Measurements from ENCODE around the gene ANKAR. TPM values are rescaled to one million over a fixed set of nuclear protein-coding genes. Genes with fewer than 3 reads are reported as not detected.
"Not testable (repeated sequence)": the region's sequence is repeated elsewhere in the genome, so short reads cannot be mapped to it uniquely, and the experiment has no call there.

Gene ANKAR
- total RNA-seq, 1 experiment from 2014 or later: 3.5 TPM

GRCh38 chr2:189683348-189683747 is 8.9 kb downstream of the ANKAR start:
- Histone ChIP-seq H3K27ac (ENCODE audit: low read length) (no peak overlapping the region), H3K4me2 (ENCODE audit: low read length) (no peak overlapping the region), H3K27me3 (ENCODE audit: low read length) (no peaks in the 10 kb centered on the region), H3K4me1 (ENCODE audit: insufficient read depth, low read length) (peaks cover 11% of the 10 kb centered on the region; the same call in 1 of the 2 replicates), H3K79me2 (ENCODE audit: low read length) (no peaks in the 10 kb centered on the region), H3K36me3 (ENCODE audit: low read depth, low read length) (no peaks in the 10 kb centered on the region), H3K9me2 (replicated peaks; ENCODE audit: low read length) (no peaks in the 10 kb centered on the region), H3K4me3 (ENCODE audit: low read length) (no peak overlapping the region), H3K9me3 (ENCODE audit: low read length) (no peaks in the 10 kb centered on the region), H3K9ac (ENCODE audit: low read length) (no peak overlapping the region), H3F3A (ENCODE audit: low read length, unreplicated experiment) (no peaks in the 10 kb centered on the region), H2AFZ (ENCODE audit: low read length) (no peak overlapping the region), H4K20me1 (ENCODE audit: low read length) (no peaks in the 10 kb centered on the region)
- BruUV-seq (replicated peaks): no TSS peak
- DNase-seq: peak; percentile 45
- ATAC-seq: peak; percentile 48
- intact Hi-C loops (cut with micrococcal nuclease): no loop called here
- ChIA-PET POLR2A (ENCODE audit: unreplicated experiment) (no interaction called here), CTCF (no interaction called here)
- TF ChIP-seq EZH2phosphoT487 (IDR thresholded peaks at IDR 0.05; ENCODE audit: borderline replicate concordance, low read length) (no peak), EZH2 (IDR thresholded peaks at IDR 0.05; ENCODE audit: low read length, unreplicated experiment) (no peak)
- TF ChIP-seq, protein P1, sequence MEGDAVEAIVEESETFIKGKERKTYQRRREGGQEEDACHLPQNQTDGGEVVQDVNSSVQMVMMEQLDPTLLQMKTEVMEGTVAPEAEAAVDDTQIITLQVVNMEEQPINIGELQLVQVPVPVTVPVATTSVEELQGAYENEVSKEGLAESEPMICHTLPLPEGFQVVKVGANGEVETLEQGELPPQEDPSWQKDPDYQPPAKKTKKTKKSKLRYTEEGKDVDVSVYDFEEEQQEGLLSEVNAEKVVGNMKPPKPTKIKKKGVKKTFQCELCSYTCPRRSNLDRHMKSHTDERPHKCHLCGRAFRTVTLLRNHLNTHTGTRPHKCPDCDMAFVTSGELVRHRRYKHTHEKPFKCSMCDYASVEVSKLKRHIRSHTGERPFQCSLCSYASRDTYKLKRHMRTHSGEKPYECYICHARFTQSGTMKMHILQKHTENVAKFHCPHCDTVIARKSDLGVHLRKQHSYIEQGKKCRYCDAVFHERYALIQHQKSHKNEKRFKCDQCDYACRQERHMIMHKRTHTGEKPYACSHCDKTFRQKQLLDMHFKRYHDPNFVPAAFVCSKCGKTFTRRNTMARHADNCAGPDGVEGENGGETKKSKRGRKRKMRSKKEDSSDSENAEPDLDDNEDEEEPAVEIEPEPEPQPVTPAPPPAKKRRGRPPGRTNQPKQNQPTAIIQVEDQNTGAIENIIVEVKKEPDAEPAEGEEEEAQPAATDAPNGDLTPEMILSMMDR (conservative IDR thresholded peaks at IDR 0.05; ENCODE audit: low read depth, low read length): no peak

- peak; percentile 68 for ATAC-seq
- ChIA-PET CTCF (interaction anchor here (0.7 kb wide), 1 partner anchor 1161 kb away, joined by 3 read pairs; no protein-coding TSS in a partner anchor), POLR2A (ENCODE audit: unreplicated experiment) (interaction anchor here (0.5 kb wide), 1 partner anchor 9 kb away, joined by 3 read pairs; no protein-coding TSS in a partner anchor)
- BruUV-seq (replicated peaks): no TSS peak
- peaks cover 11% of the 10 kb centered on the region; the same call in 1 of the 2 replicates for H3K4me1 ChIP-seq (ENCODE audit: insufficient read depth, low read length)
- no peaks in the 10 kb centered on the region for H3K9me3 ChIP-seq (ENCODE audit: low read length)
- no peak overlapping the region for H3K4me3 ChIP-seq (ENCODE audit: low read length)
- H3K4me2 ChIP-seq (ENCODE audit: low read length): no peak overlapping the region
- DNase-seq: no peak
- H3K36me3 ChIP-seq (ENCODE audit: low read depth, low read length): no peaks in the 10 kb centered on the region
- no peak overlapping the region for H3K27ac ChIP-seq (ENCODE audit: low read length)
- H3K9ac ChIP-seq (ENCODE audit: low read length): no peak overlapping the region
- intact Hi-C loops (cut with micrococcal nuclease): no loop called here
- no peaks in the 10 kb centered on the region for H4K20me1 ChIP-seq (ENCODE audit: low read length)
- H3K9me2 ChIP-seq (replicated peaks; ENCODE audit: low read length): no peaks in the 10 kb centered on the region
- H2AFZ ChIP-seq (ENCODE audit: low read length): no peak overlapping the region
- H3K27me3 ChIP-seq (ENCODE audit: low read length): no peaks in the 10 kb centered on the region
- no peaks in the 10 kb centered on the region for H3F3A ChIP-seq (ENCODE audit: low read length, unreplicated experiment)
- TF ChIP-seq, protein P1 (conservative IDR thresholded peaks at IDR 0.05; ENCODE audit: low read depth, low read length): no peak
- no peak for TF ChIP-seq EZH2 (IDR thresholded peaks at IDR 0.05; ENCODE audit: low read length, unreplicated experiment)
- TF ChIP-seq EZH2phosphoT487 (IDR thresholded peaks at IDR 0.05; ENCODE audit: borderline replicate concordance, low read length): no peak
- H3K79me2 ChIP-seq (ENCODE audit: low read length): no peaks in the 10 kb centered on the region
These were observed 10.3 kb downstream of the ANKAR start for GRCh38 chr2:189684811-189685210.

GRCh38 chr2:189685540-189686229 is 11.2 kb downstream of the ANKAR start:
- Histone ChIP-seq H3K4me2 (ENCODE audit: low read length) (no peak overlapping the region), H2AFZ (ENCODE audit: low read length) (no peak overlapping the region), H3K9ac (ENCODE audit: low read length) (no peak overlapping the region), H4K20me1 (ENCODE audit: low read length) (no peaks in the 10 kb centered on the region), H3K9me3 (ENCODE audit: low read length) (no peaks in the 10 kb centered on the region), H3K9me2 (replicated peaks; ENCODE audit: low read length) (no peaks in the 10 kb centered on the region), H3K27ac (ENCODE audit: low read length) (no peak overlapping the region), H3K4me3 (ENCODE audit: low read length) (no peak overlapping the region), H3K79me2 (ENCODE audit: low read length) (no peaks in the 10 kb centered on the region), H3K4me1 (ENCODE audit: insufficient read depth, low read length) (peaks cover 11% of the 10 kb centered on the region; the same call in 1 of the 2 replicates), H3F3A (ENCODE audit: low read length, unreplicated experiment) (no peaks in the 10 kb centered on the region), H3K27me3 (ENCODE audit: low read length) (no peaks in the 10 kb centered on the region), H3K36me3 (ENCODE audit: low read depth, low read length) (no peaks in the 10 kb centered on the region)
- intact Hi-C loops (cut with micrococcal nuclease): no loop called here
- DNase-seq (peak; percentile 30), ATAC-seq (peak; percentile 64)
- POLR2A ChIA-PET (ENCODE audit: unreplicated experiment): no interaction called here
- CTCF ChIA-PET: no interaction called here
- TF ChIP-seq, protein P1 (conservative IDR thresholded peaks at IDR 0.05; ENCODE audit: low read depth, low read length): no peak
- TF ChIP-seq EZH2phosphoT487 (IDR thresholded peaks at IDR 0.05; ENCODE audit: borderline replicate concordance, low read length) (no peak), EZH2 (IDR thresholded peaks at IDR 0.05; ENCODE audit: low read length, unreplicated experiment) (no peak)
- BruUV-seq (replicated peaks): no TSS peak

DNA sequence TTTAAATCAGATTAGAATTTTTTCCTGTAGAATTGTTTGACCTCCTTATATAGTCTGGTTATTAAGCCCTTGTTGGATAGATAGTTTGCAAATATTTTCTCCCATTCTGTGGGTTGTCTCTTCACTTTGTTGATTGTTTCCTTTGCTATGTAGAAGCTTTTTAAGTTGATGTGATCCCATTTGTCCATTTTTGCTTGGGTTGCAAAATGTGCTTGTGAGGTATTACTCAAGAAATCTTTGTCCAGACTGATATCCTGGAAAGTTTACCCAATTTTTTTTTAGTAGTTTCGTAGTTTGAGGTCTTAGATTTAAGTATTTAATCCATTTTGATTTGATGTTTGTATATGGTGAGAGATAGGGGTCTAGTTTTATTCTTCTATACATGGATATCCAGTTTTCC is 13.3 kb downstream of the ANKAR start:
- H2AFZ ChIP-seq (ENCODE audit: low read length); POLR2A ChIA-PET (ENCODE audit: unreplicated experiment); ATAC-seq; H3K4me3 ChIP-seq (ENCODE audit: low read length); BruUV-seq (replicated peaks); H3K36me3 ChIP-seq (ENCODE audit: low read depth, low read length); H4K20me1 ChIP-seq (ENCODE audit: low read length); H3F3A ChIP-seq (ENCODE audit: low read length, unreplicated experiment); H3K27me3 ChIP-seq (ENCODE audit: low read length); intact Hi-C loops (cut with micrococcal nuclease); H3K9ac ChIP-seq (ENCODE audit: low read length); CTCF ChIA-PET; DNase-seq; H3K4me2 ChIP-seq (ENCODE audit: low read length); H3K79me2 ChIP-seq (ENCODE audit: low read length); H3K9me3 ChIP-seq (ENCODE audit: low read length); H3K9me2 ChIP-seq (replicated peaks; ENCODE audit: low read length); H3K27ac ChIP-seq (ENCODE audit: low read length): not testable (repeated sequence)
- H3K4me1 ChIP-seq (ENCODE audit: insufficient read depth, low read length): peaks cover 11% of the 10 kb centered on the region; the same call in 1 of the 2 replicates
